ENCODE results near the gene CCDC15.

CCDC15 gene

GRCh38 chr11:125073616-125074483 lies 119.8 kb downstream of the CCDC15 start:
- H3K27me3 ChIP-seq (replicated peaks; ENCODE audit: insufficient read depth, low read length) = no peaks in the 10 kb centered on the region
- H3K4me2 ChIP-seq (ENCODE audit: low read depth, low read length) = no peak overlapping the region
- H3K36me3 ChIP-seq (replicated peaks; ENCODE audit: insufficient read depth, low read length) = no peaks in the 10 kb centered on the region
- TF ChIP-seq CTCF (IDR thresholded peaks at IDR 0.05; ENCODE audit: low read length) = no peak
- no peak for TF ChIP-seq EZH2 (optimal IDR thresholded peaks at IDR 0.05; ENCODE audit: low read depth, low read length)
- TF ChIP-seq EZH2phosphoT487 (IDR thresholded peaks at IDR 0.05; ENCODE audit: low read length) = no peak
- no peaks in the 10 kb centered on the region for H3K9me2 ChIP-seq (replicated peaks; ENCODE audit: insufficient read depth, low read length)
- no peak for DNase-seq
- H3K9ac ChIP-seq (ENCODE audit: low read length) = no peak overlapping the region
- H3K9me3 ChIP-seq (replicated peaks; ENCODE audit: insufficient read depth, low read length) = no peaks in the 10 kb centered on the region
- no peak overlapping the region for H3K4me3 ChIP-seq (ENCODE audit: low read length)
- no peaks in the 10 kb centered on the region for H4K20me1 ChIP-seq (ENCODE audit: insufficient read depth, low read length)
- peaks cover 38% of the 10 kb centered on the region for H3K4me1 ChIP-seq (ENCODE audit: low read length)
- no peak overlapping the region for H3K27ac ChIP-seq (ENCODE audit: low read length)
- H3F3A ChIP-seq (ENCODE audit: insufficient read depth, low read length) = peaks cover 11% of the 10 kb centered on the region; the same call in 1 of the 2 replicates
- no peaks in the 10 kb centered on the region for H3K79me2 ChIP-seq (ENCODE audit: low read length)
- H2AFZ ChIP-seq (ENCODE audit: low read length) = no peak overlapping the region

- H4K20me1 ChIP-seq (ENCODE audit: insufficient read depth, low read length) = no peaks in the 10 kb centered on the region
- no peak overlapping the region for H3K9ac ChIP-seq (ENCODE audit: low read length)
- no peaks in the 10 kb centered on the region for H3K36me3 ChIP-seq (replicated peaks; ENCODE audit: insufficient read depth, low read length)
- no peaks in the 10 kb centered on the region for H3K9me3 ChIP-seq (replicated peaks; ENCODE audit: insufficient read depth, low read length)
- H3K4me2 ChIP-seq (ENCODE audit: low read depth, low read length) = no peak overlapping the region
- TF ChIP-seq EZH2 (optimal IDR thresholded peaks at IDR 0.05; ENCODE audit: low read depth, low read length) = no peak
- no peak for TF ChIP-seq CTCF (IDR thresholded peaks at IDR 0.05; ENCODE audit: low read length)
- no peak for TF ChIP-seq EZH2phosphoT487 (IDR thresholded peaks at IDR 0.05; ENCODE audit: low read length)
- no peak for DNase-seq
- peaks cover 11% of the 10 kb centered on the region; the same call in 1 of the 2 replicates for H3F3A ChIP-seq (ENCODE audit: insufficient read depth, low read length)
- peaks cover 37% of the 10 kb centered on the region for H3K4me1 ChIP-seq (ENCODE audit: low read length)
- no peaks in the 10 kb centered on the region for H3K9me2 ChIP-seq (replicated peaks; ENCODE audit: insufficient read depth, low read length)
- no peaks in the 10 kb centered on the region for H3K27me3 ChIP-seq (replicated peaks; ENCODE audit: insufficient read depth, low read length)
- H2AFZ ChIP-seq (ENCODE audit: low read length) = no peak overlapping the region
- H3K4me3 ChIP-seq (ENCODE audit: low read length) = no peak overlapping the region
- no peaks in the 10 kb centered on the region for H3K79me2 ChIP-seq (ENCODE audit: low read length)
- H3K27ac ChIP-seq (ENCODE audit: low read length) = no peak overlapping the region
Measured at GRCh38 chr11:125074511-125075241, 120.7 kb downstream of the CCDC15 start.

GRCh38 chr11:125075242-125075625 lies 121.2 kb downstream of the CCDC15 start:
- H3K9me2 ChIP-seq (replicated peaks; ENCODE audit: insufficient read depth, low read length) = no peaks in the 10 kb centered on the region
- no peak overlapping the region for H2AFZ ChIP-seq (ENCODE audit: low read length)

More at GRCh38 chr11:125075242-125075625, 121.2 kb downstream of the CCDC15 start:
- Histone ChIP-seq H3K79me2 (ENCODE audit: low read length) (no peaks in the 10 kb centered on the region), H3K4me1 (ENCODE audit: low read length) (peaks cover 32% of the 10 kb centered on the region), H3K9me3 (replicated peaks; ENCODE audit: insufficient read depth, low read length) (no peaks in the 10 kb centered on the region), H3F3A (ENCODE audit: insufficient read depth, low read length) (peaks cover 11% of the 10 kb centered on the region; the same call in 1 of the 2 replicates), H3K27ac (ENCODE audit: low read length) (no peak overlapping the region), H3K36me3 (replicated peaks; ENCODE audit: insufficient read depth, low read length) (no peaks in the 10 kb centered on the region), H3K4me3 (ENCODE audit: low read length) (no peak overlapping the region), H3K9ac (ENCODE audit: low read length) (no peak overlapping the region), H3K4me2 (ENCODE audit: low read depth, low read length) (no peak overlapping the region), H3K27me3 (replicated peaks; ENCODE audit: insufficient read depth, low read length) (no peaks in the 10 kb centered on the region), H4K20me1 (ENCODE audit: insufficient read depth, low read length) (no peaks in the 10 kb centered on the region)
- TF ChIP-seq EZH2phosphoT487 (IDR thresholded peaks at IDR 0.05; ENCODE audit: low read length) = no peak
- TF ChIP-seq CTCF (IDR thresholded peaks at IDR 0.05; ENCODE audit: low read length) = no peak
- no peak for TF ChIP-seq EZH2 (optimal IDR thresholded peaks at IDR 0.05; ENCODE audit: low read depth, low read length)
- DNase-seq = no peak
